Activated T-cell treated with anti-CD3 and anti-CD28 coated beads, Interleukin-2, amount 50 U/mL, for 4 hours (primary cell): Measurements from ENCODE around the gene USP48. TPM values are rescaled to one million over a fixed set of nuclear protein-coding genes. Genes with fewer than 3 reads are reported as not detected.
"Not testable (repeated sequence)": the region's sequence is repeated elsewhere in the genome, so short reads cannot be mapped to it uniquely, and the experiment has no call there.

Source experiments
- ATAC-seq, 2 donors: fragments of 200-7000 bp; cut with Tn5 transposase; one replicate each; pipeline ENCODE4 v1.10.0; 2021
- DNase-seq: peaks from one replicate; pipeline ENCODE4 v3.0.0-alpha.2; 2020
- H3K27me3 Mint-ChIP-seq: one replicate; pipeline ENCODE4 v1.8.0; 2021; ENCODE audit warnings: low read depth, mixed read lengths
- H3K36me3 Mint-ChIP-seq: one replicate; pipeline ENCODE4 v1.8.0; 2022; ENCODE audit warnings: mixed read lengths; ENCODE audit not compliant: insufficient read depth
- H3K4me1 Mint-ChIP-seq: one replicate; pipeline ENCODE4 v1.8.0; 2021; ENCODE audit warnings: low read depth, mixed read lengths
- H3K4me3 Mint-ChIP-seq: one replicate; pipeline ENCODE4 v1.8.0; 2021; ENCODE audit warnings: mild to moderate bottlenecking, moderate library complexity, mixed read lengths
- H3K9me3 Mint-ChIP-seq: one replicate; pipeline ENCODE4 v1.8.0; 2021; ENCODE audit warnings: mixed read lengths
- total RNA-seq, 3 donors: library from RNA; stranded (reverse); gene quantifications; one replicate each; pipeline ENCODE4 v1.2.1, GENCODE V29; 2021

USP48 gene
- total RNA-seq, 3 donors from 2014 or later = 49.0 to 52.2 (median 50.6) TPM

DNA sequence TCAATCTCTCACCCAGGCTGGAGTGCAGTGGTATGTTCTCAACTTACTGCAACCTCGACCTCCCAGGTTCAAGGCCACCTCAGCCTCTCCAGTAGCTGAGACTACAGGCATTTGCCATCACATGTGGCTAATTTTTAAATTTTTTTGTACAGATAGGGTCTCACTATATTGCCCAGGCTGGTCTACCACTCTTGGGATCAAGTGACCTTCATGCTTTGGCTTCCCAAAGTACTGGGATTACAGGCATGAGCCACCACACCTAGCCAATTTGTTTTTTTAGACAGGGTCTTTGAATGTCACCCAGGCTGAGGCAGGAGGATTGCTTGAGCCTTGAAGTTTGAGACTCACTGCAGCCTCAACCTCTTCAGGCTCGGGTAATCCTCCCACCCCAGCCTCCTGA is 10.2 kb upstream of the USP48 start:
- Mint-ChIP-seq H3K4me3 (no peak overlapping the region), H3K4me1 (no peaks in the 10 kb centered on the region), H3K36me3 (no peaks in the 10 kb centered on the region), H3K27me3 (no peaks in the 10 kb centered on the region), H3K9me3 (peaks cover 5% of the 10 kb centered on the region)
- ATAC-seq (no peak), DNase-seq (no peak)

DNA sequence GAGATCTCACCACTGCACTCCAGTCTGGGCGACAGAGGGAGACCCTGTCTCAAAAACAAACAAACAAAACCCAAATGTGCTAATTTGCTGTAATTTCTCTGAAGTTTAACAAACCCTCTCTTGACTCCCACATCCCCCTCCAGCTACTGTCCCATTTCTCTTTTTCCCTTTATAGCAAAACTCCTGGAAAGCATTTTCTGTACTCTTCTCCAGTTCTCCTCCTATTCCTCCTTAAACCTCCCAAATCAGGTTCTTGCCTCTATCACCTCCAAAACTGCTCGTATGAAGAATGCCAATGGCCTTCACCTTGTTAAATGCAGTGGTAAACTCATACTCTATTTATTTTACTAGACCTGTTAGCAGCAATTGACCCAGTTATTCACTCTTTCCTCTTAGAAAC is 3.7 kb upstream of the USP48 start:
- Mint-ChIP-seq H3K9me3 (no peaks in the 10 kb centered on the region), H3K4me3 (no peak overlapping the region), H3K4me1 (peaks cover 8% of the 10 kb centered on the region), H3K36me3 (no peaks in the 10 kb centered on the region), H3K27me3 (no peaks in the 10 kb centered on the region)
- no peak for DNase-seq
- no peak for ATAC-seq

DNA sequence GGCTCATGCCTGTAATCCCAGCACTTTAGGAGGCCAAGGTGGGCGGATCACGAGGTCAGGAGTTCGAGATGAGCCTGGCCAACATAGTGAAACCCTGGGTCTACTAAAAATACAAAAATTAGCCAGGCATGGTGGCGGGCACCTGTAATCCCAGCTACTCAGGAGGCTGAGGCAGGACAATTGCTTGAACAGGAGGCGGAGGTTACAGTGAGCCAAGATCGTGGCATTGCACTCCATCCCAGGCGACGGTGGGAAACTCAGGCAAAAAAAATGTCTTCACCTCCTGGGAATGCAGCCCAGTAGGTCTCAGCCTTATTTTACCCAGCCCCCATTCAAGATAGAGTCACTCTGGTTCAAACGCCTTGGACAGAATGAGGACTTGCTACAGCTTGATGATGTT is 2.8 kb upstream of the USP48 start:
- H3K9me3 Mint-ChIP-seq, H3K36me3 Mint-ChIP-seq, ATAC-seq, DNase-seq, H3K27me3 Mint-ChIP-seq, H3K4me3 Mint-ChIP-seq: not testable (repeated sequence)
- peaks cover 11% of the 10 kb centered on the region for H3K4me1 Mint-ChIP-seq

DNA sequence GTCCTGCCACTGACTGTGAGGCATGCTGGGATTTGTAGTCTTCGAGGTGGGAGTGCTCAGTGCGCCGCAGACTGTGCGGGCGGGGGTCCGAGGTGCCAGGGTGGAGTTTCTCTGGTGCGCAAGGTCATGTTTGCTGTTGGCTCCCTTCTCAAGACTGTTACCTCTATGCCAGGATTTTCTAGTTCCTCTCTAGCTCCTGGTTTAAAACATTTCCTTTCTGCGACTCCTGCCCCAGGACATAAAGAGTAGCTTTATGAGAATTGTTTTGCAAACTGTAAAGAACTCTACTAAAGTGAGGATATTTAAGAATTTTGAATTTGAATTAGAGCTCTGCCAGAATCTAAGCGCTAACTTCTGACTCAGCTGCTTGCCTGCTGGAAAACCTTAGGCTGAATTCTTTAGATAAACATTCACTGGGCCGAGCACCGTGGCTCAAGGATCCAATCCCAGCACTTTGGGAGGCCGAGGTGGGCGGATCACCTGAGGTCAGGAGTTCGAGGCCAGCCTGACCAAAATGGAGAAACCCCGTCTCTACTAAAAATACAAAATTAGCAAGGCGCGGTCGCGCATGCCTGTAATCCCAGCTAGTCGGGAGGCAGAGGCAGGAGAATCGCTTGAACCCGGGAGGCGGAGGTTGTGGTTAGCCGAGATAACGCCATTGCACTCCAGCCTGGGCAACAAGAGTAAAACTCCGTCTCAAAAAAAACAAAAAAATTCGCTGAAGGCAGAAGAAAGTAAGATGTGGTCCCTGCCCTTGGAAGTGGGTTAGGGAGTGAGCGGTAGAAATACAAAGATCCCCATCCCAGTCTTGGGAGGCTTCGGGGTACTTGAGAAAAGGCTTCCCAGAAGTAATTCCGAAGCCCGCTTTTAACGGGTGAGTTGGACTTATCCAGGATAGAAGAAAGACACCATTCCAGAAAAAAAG is 992 bp upstream of the USP48 start:
- Mint-ChIP-seq H3K4me1 (peaks cover 25% of the 10 kb centered on the region), H3K36me3 (peaks cover 2% of the 10 kb centered on the region), H3K27me3 (no peaks in the 10 kb centered on the region), H3K4me3 (peak overlapping the region; percentile 95), H3K9me3 (no peaks in the 10 kb centered on the region)
- no peak for DNase-seq
- no peak for ATAC-seq

DNA sequence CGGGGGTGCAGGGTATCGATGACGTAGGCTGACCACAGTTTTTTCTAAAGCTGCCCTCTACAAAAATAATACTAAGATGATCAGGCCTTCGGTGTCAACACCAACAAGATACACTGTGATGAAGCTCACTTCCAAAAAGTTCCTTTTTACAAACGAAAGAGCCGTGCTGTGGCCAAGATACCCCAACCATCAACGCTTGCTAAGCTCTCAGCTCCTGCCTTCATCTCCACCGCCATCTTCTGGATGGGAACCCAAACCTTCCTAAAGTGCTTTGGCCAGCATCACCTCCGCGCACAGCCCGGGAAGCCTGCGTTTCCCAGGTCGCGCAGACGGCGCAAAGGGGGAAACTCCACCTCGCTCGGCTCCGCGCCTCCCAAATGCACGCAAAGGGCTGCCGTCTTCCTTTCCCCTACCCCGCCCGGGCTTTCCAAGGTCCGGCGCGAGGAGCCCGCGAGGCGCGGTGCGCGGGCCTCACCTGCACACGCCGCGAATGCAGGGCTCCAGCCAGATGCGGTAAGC is 541 bp downstream of the USP48 start:
- peak; percentile 21 to 22 for ATAC-seq
- Mint-ChIP-seq H3K4me3 (peak overlapping the region; percentile 95), H3K36me3 (peaks cover 3% of the 10 kb centered on the region), H3K9me3 (no peaks in the 10 kb centered on the region), H3K4me1 (peaks cover 35% of the 10 kb centered on the region), H3K27me3 (no peaks in the 10 kb centered on the region)
- DNase-seq = peak; percentile 23

DNA sequence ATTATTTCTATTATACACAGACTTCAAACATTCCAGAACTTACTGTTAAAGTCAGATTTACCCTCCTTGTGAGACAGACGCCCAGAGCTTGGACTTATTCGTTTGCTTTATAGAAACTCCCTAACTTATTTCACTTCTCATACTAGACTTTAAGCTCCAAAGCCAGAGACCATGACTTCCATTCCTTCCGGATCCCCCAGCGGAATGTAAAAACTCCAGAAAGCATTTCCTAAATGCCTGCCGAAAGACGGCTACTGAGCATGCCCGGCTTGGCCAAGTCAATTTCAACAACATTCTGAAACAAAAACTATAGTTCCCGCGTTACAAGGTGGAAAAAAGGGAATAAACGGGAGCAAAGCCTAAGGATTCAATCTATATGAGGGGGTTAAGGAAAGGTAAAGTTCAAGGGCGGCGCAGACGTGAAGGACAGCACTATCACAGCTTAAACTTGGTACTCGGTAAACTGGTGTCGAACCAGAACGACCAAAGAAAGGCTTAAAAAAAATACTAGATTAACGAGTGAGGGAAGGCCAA is 1.1 kb downstream of the USP48 start:
- ATAC-seq (no peak), DNase-seq (no peak)
- H3K4me3 Mint-ChIP-seq = peak overlapping the region; percentile 95
- no peaks in the 10 kb centered on the region for H3K27me3 Mint-ChIP-seq
- peaks cover 41% of the 10 kb centered on the region for H3K4me1 Mint-ChIP-seq
- H3K36me3 Mint-ChIP-seq = peaks cover 6% of the 10 kb centered on the region
- no peaks in the 10 kb centered on the region for H3K9me3 Mint-ChIP-seq

DNA sequence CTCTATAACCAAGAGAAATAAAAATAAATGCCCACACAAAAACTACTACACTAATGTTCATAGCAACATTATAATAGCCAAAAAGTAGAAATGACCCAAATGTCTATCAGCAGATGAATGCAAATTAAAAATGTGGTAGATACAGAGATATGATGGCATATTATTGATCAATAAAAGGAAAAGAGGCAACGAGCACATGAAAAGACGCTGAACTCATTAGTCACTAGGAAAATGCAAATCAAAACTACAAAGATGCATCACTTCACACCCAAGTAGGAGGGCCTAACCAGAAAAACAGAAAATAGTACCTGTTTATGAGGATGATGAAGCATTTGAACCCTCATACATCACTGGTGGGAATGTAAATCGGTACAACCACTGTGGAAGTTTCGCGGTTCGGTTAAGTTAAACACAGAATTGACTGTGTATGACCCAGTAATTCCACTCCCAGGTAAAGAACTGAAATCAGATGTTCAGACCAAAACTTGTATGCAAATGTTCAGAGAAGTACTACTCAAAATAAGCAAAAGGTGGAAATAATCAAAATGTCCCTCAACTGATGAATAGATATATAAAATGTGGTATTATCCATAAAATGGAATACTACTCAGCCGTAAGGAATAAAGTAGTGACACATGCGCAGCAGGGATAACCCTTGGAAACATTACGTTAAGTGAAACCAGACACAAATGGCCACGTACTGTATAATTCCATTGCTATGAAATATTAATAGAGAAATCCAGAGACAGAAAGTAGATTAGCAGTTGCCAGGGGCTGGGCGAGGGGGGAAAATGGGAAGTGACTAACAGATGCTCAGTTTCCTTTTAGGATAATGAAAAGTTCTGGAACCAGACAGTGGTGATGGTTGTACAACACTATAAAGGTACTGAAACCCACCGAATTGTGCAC is 3.1 kb downstream of the USP48 start:
- peaks cover 56% of the 10 kb centered on the region for H3K4me1 Mint-ChIP-seq
- DNase-seq (peak; percentile 15), ATAC-seq (peak; percentile 47)

DNA sequence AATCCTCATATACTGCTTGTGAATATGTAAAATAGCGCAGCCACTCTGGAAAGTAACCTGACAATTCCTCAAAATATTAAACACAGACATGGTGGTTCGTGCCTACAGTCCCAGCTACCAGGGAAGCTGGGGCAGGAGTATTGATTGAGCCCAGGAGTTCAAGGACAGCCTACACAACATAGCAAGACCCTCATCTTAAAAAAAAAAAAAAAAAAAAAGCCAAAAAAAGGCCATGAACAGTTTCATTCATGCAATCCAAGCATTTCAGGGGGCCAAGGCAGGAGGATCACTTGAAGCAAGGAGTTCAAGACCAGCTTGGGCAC is 4.6 kb downstream of the USP48 start:
- Mint-ChIP-seq H3K4me1 (peaks cover 58% of the 10 kb centered on the region), H3K4me3 (peak overlapping the region; percentile 21), H3K9me3 (no peaks in the 10 kb centered on the region), H3K27me3 (no peaks in the 10 kb centered on the region), H3K36me3 (peaks cover 6% of the 10 kb centered on the region)
- DNase-seq (no peak), ATAC-seq (no peak)

More for the DNA sequence above, 3.1 kb downstream of the USP48 start:
- no peaks in the 10 kb centered on the region for H3K27me3 Mint-ChIP-seq
- peaks cover 6% of the 10 kb centered on the region for H3K36me3 Mint-ChIP-seq
- peak overlapping the region; percentile 83 for H3K4me3 Mint-ChIP-seq
- H3K9me3 Mint-ChIP-seq = no peaks in the 10 kb centered on the region

DNA sequence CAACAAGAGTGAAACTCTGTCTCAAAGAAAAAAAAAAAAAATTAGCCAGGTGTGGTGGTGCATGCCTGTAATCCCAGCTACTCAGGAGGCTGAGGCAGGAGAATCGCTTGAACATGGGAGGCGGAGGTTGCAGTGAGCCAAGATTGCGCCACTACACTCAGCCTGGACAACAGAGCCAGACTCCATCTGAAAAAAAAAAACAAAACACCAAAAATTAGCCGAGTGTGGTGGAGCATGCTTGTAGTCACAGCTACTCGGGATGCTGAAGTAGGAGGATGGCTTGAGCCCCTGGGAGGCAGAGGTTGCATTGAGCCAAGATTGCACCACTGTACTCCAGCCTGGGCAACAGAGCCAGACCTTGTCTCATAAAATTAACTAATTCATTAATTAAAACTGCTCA is 6.0 kb downstream of the USP48 start:
- DNase-seq, H3K4me3 Mint-ChIP-seq, H3K36me3 Mint-ChIP-seq, H3K9me3 Mint-ChIP-seq, ATAC-seq, H3K27me3 Mint-ChIP-seq: not testable (repeated sequence)
- peaks cover 64% of the 10 kb centered on the region for H3K4me1 Mint-ChIP-seq

DNA sequence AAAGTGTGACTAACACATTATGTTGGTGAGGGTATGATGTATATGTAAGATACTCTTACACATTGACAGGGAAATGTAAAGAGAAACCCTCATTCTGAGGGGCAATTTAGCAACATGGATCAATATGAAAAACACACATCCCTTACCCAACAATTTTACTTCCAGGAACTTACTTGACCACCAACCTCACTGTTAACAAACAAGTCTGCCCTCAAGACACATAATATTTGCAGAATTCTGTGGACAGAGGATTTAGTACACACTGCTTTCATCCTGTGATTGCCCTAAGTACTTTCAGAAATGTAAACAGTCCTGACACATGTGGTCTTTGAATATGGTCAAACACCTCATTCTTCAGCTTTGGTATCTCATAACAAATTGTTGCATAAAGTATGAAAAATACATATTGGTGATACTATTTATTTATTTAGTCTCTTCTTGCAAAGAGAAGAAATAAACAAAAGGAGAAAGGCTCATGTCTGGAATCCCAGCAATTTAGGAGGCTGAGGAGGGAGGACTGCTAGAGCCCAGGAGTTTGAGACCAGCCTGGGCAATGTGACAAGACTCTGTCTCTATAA is 6.9 kb downstream of the USP48 start:
- Mint-ChIP-seq H3K36me3 (peaks cover 6% of the 10 kb centered on the region), H3K27me3 (no peaks in the 10 kb centered on the region), H3K4me1 (peaks cover 62% of the 10 kb centered on the region), H3K4me3 (peak overlapping the region; percentile 2), H3K9me3 (no peaks in the 10 kb centered on the region)
- ATAC-seq (peak; percentile 20 to 32), DNase-seq (no peak)

DNA sequence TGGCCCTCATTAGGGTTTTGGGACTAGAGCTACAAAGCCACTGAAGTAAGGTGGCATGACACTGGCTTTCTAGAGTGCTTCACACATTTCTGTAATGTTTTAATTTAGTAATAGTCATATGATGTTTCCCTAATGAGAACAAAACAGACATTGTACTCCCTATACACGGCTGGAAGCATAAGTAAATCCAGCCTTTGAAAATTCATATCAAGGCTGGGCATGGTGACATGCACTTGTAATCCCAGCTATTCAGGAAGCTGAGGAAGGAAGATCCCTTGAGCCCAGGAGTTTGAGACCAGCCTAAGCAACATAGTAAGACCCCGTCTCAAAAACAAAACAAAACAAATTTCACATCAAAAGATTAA is 7.4 kb downstream of the USP48 start:
- H3K4me3 Mint-ChIP-seq = no peak overlapping the region
- no peaks in the 10 kb centered on the region for H3K9me3 Mint-ChIP-seq
- peaks cover 61% of the 10 kb centered on the region for H3K4me1 Mint-ChIP-seq
- ATAC-seq (no peak), DNase-seq (no peak)
- H3K27me3 Mint-ChIP-seq = no peaks in the 10 kb centered on the region
- H3K36me3 Mint-ChIP-seq = peaks cover 6% of the 10 kb centered on the region

DNA sequence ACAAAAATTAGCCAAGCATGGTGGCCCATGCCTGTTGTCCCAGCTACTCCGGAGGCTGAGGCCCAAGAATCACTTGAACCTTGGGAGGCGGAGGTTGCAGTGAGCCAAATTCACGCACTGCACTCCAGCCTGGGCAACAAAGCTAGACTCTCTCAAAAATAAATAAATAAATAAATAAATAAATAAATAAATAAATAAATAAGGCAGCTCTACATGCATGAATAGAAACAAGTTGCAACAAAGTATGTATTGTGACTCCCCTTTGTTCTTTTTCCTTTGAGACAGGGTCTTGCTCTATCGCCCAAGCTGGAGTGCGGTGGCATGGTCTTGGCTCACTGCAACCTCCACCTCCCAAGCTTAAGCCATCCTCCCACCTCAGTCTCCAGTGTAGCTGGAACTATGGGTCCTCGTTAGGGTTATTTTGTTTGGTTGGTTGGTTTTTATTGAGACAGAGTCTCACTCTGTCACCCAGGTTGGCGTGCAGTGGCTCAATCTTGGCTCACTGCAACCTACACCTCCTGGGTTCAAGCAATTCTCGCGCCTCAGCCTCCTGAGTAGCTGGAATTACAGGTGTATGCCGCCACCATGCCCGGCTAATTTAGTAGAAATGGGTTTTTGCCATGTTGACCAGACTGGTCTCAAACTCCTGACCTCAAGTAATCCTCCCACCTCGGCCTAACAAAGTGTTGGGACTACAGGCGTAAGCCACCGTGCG is 8.0 kb downstream of the USP48 start:
- Mint-ChIP-seq H3K4me1 (peaks cover 61% of the 10 kb centered on the region), H3K4me3 (no peak overlapping the region), H3K9me3 (no peaks in the 10 kb centered on the region)

DNA sequence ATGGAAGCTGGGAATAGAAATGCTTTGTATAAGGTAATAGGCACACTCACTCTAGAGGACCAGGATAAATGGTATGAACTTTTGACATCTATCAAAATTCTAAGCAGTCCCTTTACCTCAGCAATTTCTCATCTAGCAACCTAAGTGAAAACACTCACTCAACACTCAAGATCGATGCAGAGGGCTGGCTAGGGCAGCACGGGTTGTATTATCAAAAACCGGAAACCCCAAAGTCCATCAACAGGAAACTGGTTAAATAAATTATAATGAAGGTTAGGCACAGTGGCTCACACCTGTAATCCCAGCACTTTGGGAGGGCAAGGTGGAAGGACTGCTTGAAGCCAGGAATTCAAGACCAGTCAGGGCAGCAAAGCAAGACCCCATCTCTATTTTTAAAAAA is 9.4 kb downstream of the USP48 start:
- H3K27me3 Mint-ChIP-seq = no peaks in the 10 kb centered on the region
- DNase-seq (no peak), ATAC-seq (peak; percentile 19 to 39)
- H3K9me3 Mint-ChIP-seq = no peaks in the 10 kb centered on the region
- H3K4me3 Mint-ChIP-seq = no peak overlapping the region
- peaks cover 12% of the 10 kb centered on the region for H3K36me3 Mint-ChIP-seq
- H3K4me1 Mint-ChIP-seq = peaks cover 57% of the 10 kb centered on the region

More for the DNA sequence above, 8.0 kb downstream of the USP48 start:
- peaks cover 9% of the 10 kb centered on the region for H3K36me3 Mint-ChIP-seq
- no peaks in the 10 kb centered on the region for H3K27me3 Mint-ChIP-seq
- DNase-seq (no peak), ATAC-seq (no peak)
